Measurements from ENCODE around the gene RIMKLB. TPM values are rescaled to one million over a fixed set of nuclear protein-coding genes. Genes with fewer than 3 reads are reported as not detected.

RIMKLB gene
- polyA plus RNA-seq, 1 of the 3 experiments (the other 2 are of a cell fraction) = 24.5 TPM

GRCh38 chr12:8722286-8722800 is 24.6 kb downstream of the RIMKLB start:
- H3K36me3 ChIP-seq (replicated peaks in 1 of 2; ENCODE audit: control insufficient read depth in 1 of 2, insufficient read depth in 2 of 2, low read length in 1 of 2) = peaks cover 10 to 41% of the 10 kb centered on the region in 2 experiments
- ChIA-PET POLR2A (no interaction called here), CTCF (interaction anchor here (0.6 to 1.0 kb wide), 3 partner anchors 20 to 168 kb away, joined by 3 to 5 read pairs (median 3); no protein-coding TSS in a partner anchor)
- peaks cover 34% of the 10 kb centered on the region; the same call in 1 of the 2 replicates for H3K79me2 ChIP-seq (ENCODE audit: insufficient read depth)
- no peak overlapping the region for H3K4me3 ChIP-seq (ENCODE audit: low read depth in 2 of 2, low read length in 1 of 2)
- no peak for DNase-seq
- no peaks in the 10 kb centered on the region for H3K4me1 ChIP-seq (ENCODE audit: control insufficient read depth in 1 of 2, insufficient read depth in 2 of 2, low read depth in 1 of 2, low read length in 1 of 2)
- no peak overlapping the region for H3K9ac ChIP-seq
- H4K20me1 ChIP-seq (ENCODE audit: insufficient read depth) = 0 out of 2 replicates have a peak, but pooled peaks cover 5% of the 10 kb centered on the region
- H3K4me2 ChIP-seq = no peak overlapping the region
- no peaks in the 10 kb centered on the region for H3K9me2 ChIP-seq
- no peak overlapping the region for H3K27ac ChIP-seq (ENCODE audit: low read depth in 2 of 2, low read length in 1 of 2)
- TF ChIP-seq FOSL2 (IDR thresholded peaks at IDR 0.05; ENCODE audit: borderline replicate concordance, low read depth) = no peak
- no peak for TF ChIP-seq ZBTB33 (IDR thresholded peaks at IDR 0.05; ENCODE audit: borderline replicate concordance, low read depth)
- no peak for TF ChIP-seq PBX3 (IDR thresholded peaks at IDR 0.05)
- TF ChIP-seq CTCF (IDR thresholded peaks at IDR 0.05) = no peak
- no peak for TF ChIP-seq TEAD4 (IDR thresholded peaks at IDR 0.05; ENCODE audit: borderline replicate concordance, insufficient read depth)
- TF ChIP-seq POLR2AphosphoS5 (IDR thresholded peaks at IDR 0.05; ENCODE audit: low read depth, low read length) = no peak
- no peak for TF ChIP-seq MAX (IDR thresholded peaks at IDR 0.05; ENCODE audit: low read depth)
- no peak for TF ChIP-seq SIN3A (IDR thresholded peaks at IDR 0.05; ENCODE audit: borderline replicate concordance, low read depth, low read length)
- TF ChIP-seq REST (IDR thresholded peaks at IDR 0.05; ENCODE audit: low read depth, low read length) = no peak
- no peak for TF ChIP-seq TCF12 (IDR thresholded peaks at IDR 0.05)
- H2AFZ ChIP-seq (ENCODE audit: low read depth) = no peak overlapping the region
- no peaks in the 10 kb centered on the region for H3F3A ChIP-seq (replicated peaks; ENCODE audit: insufficient read depth)
- H3K9me3 ChIP-seq = no peaks in the 10 kb centered on the region
- WGBS (ENCODE audit: low lambda C conversion rate) = 100% methylated on average over 3 of the region's 3 CpGs
- H3K27me3 ChIP-seq (ENCODE audit: insufficient read depth) = no peaks in the 10 kb centered on the region
